Sigmoid colon (tissue), 7 donors: ENCODE data around the gene CHL1. TPM values are rescaled to one million over a fixed set of nuclear protein-coding genes. Genes with fewer than 3 reads are reported as not detected.

ENCODE experiments used
- DNase-seq: peaks from one replicate; pipeline ENCODE4 v3.0.0-alpha.2; 2019
- H3K27ac ChIP-seq, 4 donors: fragments of 200-600 bp; sonication (generic); one replicate each; pipeline ENCODE4 v1.5.1; 2016 to 2019; ENCODE audit warnings: mild to moderate bottlenecking in 1 of 4
- H3K27me3 ChIP-seq, 3 donors: fragments of 200-600 bp; sonication (generic); one replicate each; pipeline ENCODE4 v1.5.1; 2019; ENCODE audit warnings: mild to moderate bottlenecking in 1 of 3
- H3K36me3 ChIP-seq, 4 donors: fragments of 200-600 bp; sonication (generic); one replicate each; pipeline ENCODE4 v1.5.1; 2016 to 2019
- H3K4me1 ChIP-seq, 4 donors: fragments of 200-600 bp; sonication (generic); one replicate each; pipeline ENCODE4 v1.5.1; 2017 to 2019
- H3K4me3 ChIP-seq, 4 donors: fragments of 200-600 bp; sonication (generic); one replicate each; pipeline ENCODE4 v1.5.1; 2017 to 2019; ENCODE audit warnings: mild to moderate bottlenecking in 2 of 4, moderate library complexity in 1 of 4
- H3K9me3 ChIP-seq, 4 donors: fragments of 200-600 bp in 3 of 4; sonication (generic) in 3 of 4; one replicate each; pipeline versions ENCODE4 v1.5.1 to v1.6.1; 2013 to 2019
- EP300 ChIP-seq, 4 donors: sonication (generic); formaldehyde crosslinking; IDR thresholded peaks; one replicate each; pipeline ENCODE4 v1.6.1; 2017; ENCODE audit warnings: antibody characterized with exemption in 4 of 4
- POLR2A ChIP-seq, 2 donors: fragments of 450-650 bp; IDR thresholded peaks; one replicate each; pipeline ENCODE4 v1.6.1; 2016; ENCODE audit warnings: antibody characterized with exemption in 2 of 2, mild to moderate bottlenecking in 2 of 2, moderate library complexity in 2 of 2
- POLR2AphosphoS5 ChIP-seq, 4 donors: sonication (generic); formaldehyde crosslinking; IDR thresholded peaks; one replicate each; pipeline ENCODE4 v1.6.1; 2017; ENCODE audit warnings: antibody characterized with exemption in 4 of 4
- WGBS, 2 donors: extraction: QIAGEN DNeasy Blood & Tissue Kit; methylation state at CpG; one replicate each; pipeline ENCODE4 v1.1.7; 2013; 5-methylcytosine and 5-hydroxymethylcytosine counted together
- intact Hi-C: fragments of 100-400 bp; cut with DNase I; formaldehyde crosslinking; loops from one replicate; pipeline ENCODE4 v1.15.1; 2023
- polyA plus RNA-seq, 3 donors: library from polyadenylated mRNA; stranded (reverse); fragments of 200-250 nt; gene quantifications; one replicate each; pipeline ENCODE4 v1.2.3, GENCODE V29; 2013
- total RNA-seq, 4 donors: library from RNA; depleted of rRNA; stranded (reverse); fragments of >200 nt; gene quantifications; one replicate each; pipeline ENCODE4 v1.1.0, GENCODE V29; 2016
- TF ChIP-seq, protein P1 (sequence below), 4 experiments: fragments of 450-650 bp in 3 of 4; fragments of 200-600 bp in 1 of 4; IDR thresholded peaks; one replicate each; pipeline ENCODE4 v1.5.1; 2016 to 2019; ENCODE audit warnings: antibody characterized with exemption in 4 of 4, mild to moderate bottlenecking in 3 of 4, moderate library complexity in 2 of 4
- donor health status: healthy with polysubstance abuse.
- donor health status: Bipolar disorder and iron deficiency.
- donor health status: healthy.

Gene CHL1
- total and polyA plus RNA-seq, 7 donors: 0.46 to 86.7 (median 29.1) TPM

DNA sequence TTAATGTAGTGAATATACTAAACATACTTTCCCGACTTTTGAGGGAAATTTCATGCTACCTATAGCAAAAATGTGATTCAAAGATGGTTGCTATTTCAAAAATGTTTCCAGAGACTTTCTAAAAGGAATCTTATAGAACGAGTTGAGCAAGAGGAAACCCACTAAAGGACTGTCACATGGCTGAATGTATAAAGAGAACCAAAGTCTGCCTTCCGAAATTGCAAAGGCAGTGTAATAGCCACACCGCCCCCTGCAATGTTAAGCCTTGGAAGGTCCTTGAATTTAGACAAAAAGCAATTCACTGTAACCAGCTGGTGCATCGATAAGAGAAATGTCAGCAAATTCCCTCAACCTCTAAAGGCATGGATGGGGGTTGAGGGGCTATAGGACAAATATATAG is 142.8 kb downstream of the CHL1 start:
- H3K27ac ChIP-seq: no peak overlapping the region
- H3K4me3 ChIP-seq: no peak overlapping the region
- H3K4me1 ChIP-seq: no peaks in the 10 kb centered on the region
- intact Hi-C loops: no loop called here
- no peak for DNase-seq
- no peaks in the 10 kb centered on the region for H3K36me3 ChIP-seq
- no peaks in the 10 kb centered on the region for H3K9me3 ChIP-seq
- TF ChIP-seq, protein P1, sequence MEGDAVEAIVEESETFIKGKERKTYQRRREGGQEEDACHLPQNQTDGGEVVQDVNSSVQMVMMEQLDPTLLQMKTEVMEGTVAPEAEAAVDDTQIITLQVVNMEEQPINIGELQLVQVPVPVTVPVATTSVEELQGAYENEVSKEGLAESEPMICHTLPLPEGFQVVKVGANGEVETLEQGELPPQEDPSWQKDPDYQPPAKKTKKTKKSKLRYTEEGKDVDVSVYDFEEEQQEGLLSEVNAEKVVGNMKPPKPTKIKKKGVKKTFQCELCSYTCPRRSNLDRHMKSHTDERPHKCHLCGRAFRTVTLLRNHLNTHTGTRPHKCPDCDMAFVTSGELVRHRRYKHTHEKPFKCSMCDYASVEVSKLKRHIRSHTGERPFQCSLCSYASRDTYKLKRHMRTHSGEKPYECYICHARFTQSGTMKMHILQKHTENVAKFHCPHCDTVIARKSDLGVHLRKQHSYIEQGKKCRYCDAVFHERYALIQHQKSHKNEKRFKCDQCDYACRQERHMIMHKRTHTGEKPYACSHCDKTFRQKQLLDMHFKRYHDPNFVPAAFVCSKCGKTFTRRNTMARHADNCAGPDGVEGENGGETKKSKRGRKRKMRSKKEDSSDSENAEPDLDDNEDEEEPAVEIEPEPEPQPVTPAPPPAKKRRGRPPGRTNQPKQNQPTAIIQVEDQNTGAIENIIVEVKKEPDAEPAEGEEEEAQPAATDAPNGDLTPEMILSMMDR (IDR thresholded peaks at IDR 0.05): no peak
- TF ChIP-seq POLR2AphosphoS5 (IDR thresholded peaks at IDR 0.05) (no peak), POLR2A (IDR thresholded peaks at IDR 0.05) (no peak), EP300 (IDR thresholded peaks at IDR 0.05) (no peak)
- peaks cover 0 to under 1% (median 0%) of the 10 kb centered on the region in 3 donors for H3K27me3 ChIP-seq
- 63 to 75% methylated on average over 5 of the region's 5 CpGs for WGBS, 2 donors

- no peak for TF ChIP-seq EP300 (IDR thresholded peaks at IDR 0.05)
- no peak for TF ChIP-seq POLR2A (IDR thresholded peaks at IDR 0.05)
- TF ChIP-seq, protein P1 (IDR thresholded peaks at IDR 0.05): no peak
- TF ChIP-seq POLR2AphosphoS5 (IDR thresholded peaks at IDR 0.05): no peak
- no peaks in the 10 kb centered on the region for H3K4me1 ChIP-seq
- DNase-seq: no peak
- 75 to 81% methylated on average over 4 of the region's 4 CpGs for WGBS, 2 donors
- H3K36me3 ChIP-seq: no peaks in the 10 kb centered on the region
- H3K9me3 ChIP-seq: no peaks in the 10 kb centered on the region
- no peak overlapping the region for H3K4me3 ChIP-seq
- no peak overlapping the region for H3K27ac ChIP-seq
- peaks cover 0 to 3% (median 0%) of the 10 kb centered on the region in 3 donors for H3K27me3 ChIP-seq
- intact Hi-C loops: no loop called here
Observed at GRCh38 chr3:341998-342397, 145.4 kb downstream of the CHL1 start.

GRCh38 chr3:346186-346585 is 149.6 kb downstream of the CHL1 start:
- Histone ChIP-seq H3K27ac (no peak overlapping the region), H3K36me3 (no peaks in the 10 kb centered on the region), H3K27me3 (peaks cover 0 to 3% (median 0%) of the 10 kb centered on the region in 3 donors), H3K4me3 (no peak overlapping the region), H3K9me3 (no peaks in the 10 kb centered on the region), H3K4me1 (no peaks in the 10 kb centered on the region)
- intact Hi-C loops: no loop called here
- no peak for DNase-seq
- TF ChIP-seq, protein P1 (IDR thresholded peaks at IDR 0.05): no peak
- TF ChIP-seq POLR2AphosphoS5 (IDR thresholded peaks at IDR 0.05) (no peak), POLR2A (IDR thresholded peaks at IDR 0.05) (no peak), EP300 (IDR thresholded peaks at IDR 0.05) (no peak)
- 91 to 92% methylated on average over 1 of the region's 1 CpG for WGBS, 2 donors

DNA sequence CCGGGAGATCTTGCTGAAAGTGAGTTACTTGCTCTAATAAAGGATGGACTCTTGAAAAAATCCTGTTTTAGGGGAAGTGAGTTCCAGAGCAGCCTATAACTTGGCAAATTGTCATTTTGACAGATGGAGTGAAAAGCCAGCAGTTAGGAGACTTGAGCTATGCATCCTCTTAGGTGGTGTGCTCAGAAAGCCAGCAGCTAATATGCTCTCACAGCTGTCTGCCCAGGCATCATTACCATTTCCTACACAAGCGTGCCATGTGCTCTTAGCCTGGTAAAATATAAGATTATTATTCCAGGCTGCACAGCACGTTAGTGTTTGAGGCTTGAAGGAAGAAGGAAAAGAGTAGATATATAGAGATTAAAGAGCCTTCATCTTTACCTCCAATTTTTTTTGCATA is 151.0 kb downstream of the CHL1 start:
- no peak overlapping the region for H3K27ac ChIP-seq
- DNase-seq: no peak
- TF ChIP-seq POLR2AphosphoS5 (IDR thresholded peaks at IDR 0.05) (no peak), POLR2A (IDR thresholded peaks at IDR 0.05) (no peak), EP300 (IDR thresholded peaks at IDR 0.05) (no peak)
- TF ChIP-seq, protein P1 (IDR thresholded peaks at IDR 0.05): no peak
- H3K27me3 ChIP-seq: peaks cover 0 to 3% (median 0%) of the 10 kb centered on the region in 3 donors
- no peaks in the 10 kb centered on the region for H3K4me1 ChIP-seq
- WGBS, 2 donors: 72 to 77% methylated on average over 3 of the region's 3 CpGs
- intact Hi-C loops: no loop called here
- no peaks in the 10 kb centered on the region for H3K36me3 ChIP-seq
- H3K9me3 ChIP-seq: no peaks in the 10 kb centered on the region
- H3K4me3 ChIP-seq: no peak overlapping the region

GRCh38 chr3:350871-351371 is 154.4 kb downstream of the CHL1 start:
- no peak overlapping the region for H3K4me3 ChIP-seq
- H3K4me1 ChIP-seq: peaks cover 0 to 14% (median 13%) of the 10 kb centered on the region in 4 donors
- H3K36me3 ChIP-seq: no peaks in the 10 kb centered on the region
- no peak for DNase-seq
- intact Hi-C loops: no loop called here
- no peaks in the 10 kb centered on the region for H3K9me3 ChIP-seq
- H3K27ac ChIP-seq: no peak overlapping the region
- no peaks in the 10 kb centered on the region for H3K27me3 ChIP-seq
- no peak for TF ChIP-seq EP300 (IDR thresholded peaks at IDR 0.05)
- TF ChIP-seq POLR2A (IDR thresholded peaks at IDR 0.05): no peak
- TF ChIP-seq, protein P1 (IDR thresholded peaks at IDR 0.05): no peak
- no peak for TF ChIP-seq POLR2AphosphoS5 (IDR thresholded peaks at IDR 0.05)
- 60 to 66% methylated on average over 4 of the region's 4 CpGs for WGBS, 2 donors
